MM.1S (cell line): ENCODE data around the gene MASP1.

ENCODE experiments used
- DNase-seq: peaks from one replicate; pipeline ENCODE4 v3.0.0-alpha.2; 2015
- H2AFZ ChIP-seq: fragments of 300-600 bp; sonication (generic); 2 replicates; pipeline ENCODE4 v1.6.0; 2016; ENCODE audit warnings: antibody characterized with exemption, low read length
- H3F3A ChIP-seq: fragments of 300-600 bp; sonication (generic); 2 replicates; pipeline ENCODE4 v1.6.1; 2016; ENCODE audit warnings: mild to moderate bottlenecking, antibody characterized with exemption, low read length, moderate library complexity, mixed read lengths; ENCODE audit not compliant: insufficient read depth
- H3K27ac ChIP-seq: fragments of 300-600 bp; sonication (generic); 2 replicates; pipeline ENCODE4 v1.5.1; 2016; ENCODE audit warnings: mild to moderate bottlenecking, low read length
- H3K27me3 ChIP-seq: fragments of 300-600 bp; sonication (generic); replicated peaks from 2 replicates; pipeline ENCODE4 v1.6.0; 2016; ENCODE audit warnings: low read length; ENCODE audit not compliant: insufficient read depth
- H3K36me3 ChIP-seq: fragments of 300-600 bp; sonication (generic); replicated peaks from 2 replicates; pipeline ENCODE4 v1.6.1; 2016; ENCODE audit warnings: mild to moderate bottlenecking, low read length, mixed read lengths; ENCODE audit not compliant: insufficient read depth
- H3K4me1 ChIP-seq: fragments of 300-600 bp; sonication (generic); 2 replicates; pipeline ENCODE4 v1.6.1; 2016; ENCODE audit warnings: low read length, mixed read lengths
- H3K4me2 ChIP-seq: fragments of 300-600 bp; sonication (generic); 2 replicates; pipeline ENCODE4 v1.6.0; 2016; ENCODE audit warnings: low read depth, low read length
- H3K4me3 ChIP-seq: fragments of 300-600 bp; sonication (generic); 2 replicates; pipeline ENCODE4 v1.5.1; 2016; ENCODE audit warnings: low read length, mixed read lengths
- H3K79me2 ChIP-seq: fragments of 300-600 bp; sonication (generic); 2 replicates; pipeline ENCODE4 v1.6.1; 2016; ENCODE audit warnings: mixed run types, low read length, mixed read lengths
- H3K9ac ChIP-seq: fragments of 300-600 bp; sonication (generic); 2 replicates; pipeline ENCODE4 v1.6.1; 2016; ENCODE audit warnings: low read length, mixed read lengths
- H3K9me2 ChIP-seq: fragments of 300-600 bp; sonication (generic); replicated peaks from 2 replicates; pipeline ENCODE4 v1.6.1; 2016; ENCODE audit warnings: mild to moderate bottlenecking, low read length, mixed read lengths; ENCODE audit not compliant: insufficient read depth
- H3K9me3 ChIP-seq: fragments of 300-600 bp; sonication (generic); replicated peaks from 2 replicates; pipeline ENCODE4 v1.6.1; 2016; ENCODE audit warnings: mild to moderate bottlenecking, low read length, mixed read lengths; ENCODE audit not compliant: insufficient read depth
- H4K20me1 ChIP-seq: fragments of 300-600 bp; sonication (generic); 2 replicates; pipeline ENCODE4 v1.6.1; 2016; ENCODE audit warnings: mild to moderate bottlenecking, low read length, moderate library complexity, mixed read lengths; ENCODE audit not compliant: insufficient read depth
- CTCF ChIP-seq: fragments of 300-600 bp; sonication (generic); IDR thresholded peaks from 2 replicates; pipeline ENCODE4 v1.5.1; 2016; ENCODE audit warnings: antibody characterized with exemption, low read length, mixed read lengths
- EZH2 ChIP-seq: fragments of 300-600 bp; sonication (generic); optimal IDR thresholded peaks from 2 replicates; pipeline ENCODE3; 2017; ENCODE audit warnings: low read depth, mild to moderate bottlenecking, antibody characterized with exemption, low read length, mixed read lengths
- EZH2phosphoT487 ChIP-seq: fragments of 300-600 bp; sonication (generic); IDR thresholded peaks from 2 replicates; pipeline ENCODE4 v1.6.1; 2018; ENCODE audit warnings: antibody characterized with exemption, low read length

Gene MASP1

DNA sequence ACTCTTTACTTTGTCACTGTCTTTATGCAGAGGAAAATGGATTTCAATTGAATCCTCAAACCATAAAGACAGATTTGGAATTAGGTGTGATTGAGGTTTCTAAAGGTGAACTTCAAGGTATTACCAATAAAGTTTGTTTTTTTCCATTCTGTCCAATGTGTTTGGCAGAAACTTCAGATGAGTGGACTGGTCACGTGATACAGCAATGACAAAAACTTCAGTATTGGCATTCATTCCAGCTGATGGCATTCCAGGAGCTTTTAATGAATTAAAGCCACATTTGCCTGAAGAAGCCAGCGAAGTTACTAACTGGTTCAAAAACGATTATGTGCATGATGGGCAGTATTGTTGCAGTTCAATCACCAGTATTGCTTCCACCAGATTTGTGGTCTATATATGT is 4.5 kb upstream of the MASP1 start:
- Histone ChIP-seq H2AFZ (no peak overlapping the region), H3K36me3 (no peaks in the 10 kb centered on the region), H3K27me3 (no peaks in the 10 kb centered on the region), H3K27ac (no peak overlapping the region), H3K9me3 (no peaks in the 10 kb centered on the region), H3K4me1 (no peaks in the 10 kb centered on the region), H3F3A (no peaks in the 10 kb centered on the region), H3K79me2 (no peaks in the 10 kb centered on the region), H3K4me3 (no peak overlapping the region), H3K4me2 (no peak overlapping the region), H3K9ac (no peak overlapping the region), H4K20me1 (no peaks in the 10 kb centered on the region), H3K9me2 (no peaks in the 10 kb centered on the region)
- TF ChIP-seq EZH2phosphoT487 (no peak), EZH2 (no peak), CTCF (no peak)
- DNase-seq, result no peak

GRCh38 chr3:187295316-187296034 is 3.9 kb upstream of the MASP1 start:
- Histone ChIP-seq H4K20me1 (no peaks in the 10 kb centered on the region), H3K4me1 (no peaks in the 10 kb centered on the region), H3K27ac (no peak overlapping the region), H3K9ac (no peak overlapping the region), H3K79me2 (no peaks in the 10 kb centered on the region), H2AFZ (no peak overlapping the region), H3K27me3 (no peaks in the 10 kb centered on the region), H3F3A (no peaks in the 10 kb centered on the region), H3K4me3 (no peak overlapping the region), H3K36me3 (no peaks in the 10 kb centered on the region), H3K9me2 (no peaks in the 10 kb centered on the region), H3K9me3 (no peaks in the 10 kb centered on the region), H3K4me2 (no peak overlapping the region)
- no peak for DNase-seq
- TF ChIP-seq EZH2phosphoT487 (no peak), EZH2 (no peak), CTCF (peak; percentile 25; the same call in 1 of the 2 replicates)

DNA sequence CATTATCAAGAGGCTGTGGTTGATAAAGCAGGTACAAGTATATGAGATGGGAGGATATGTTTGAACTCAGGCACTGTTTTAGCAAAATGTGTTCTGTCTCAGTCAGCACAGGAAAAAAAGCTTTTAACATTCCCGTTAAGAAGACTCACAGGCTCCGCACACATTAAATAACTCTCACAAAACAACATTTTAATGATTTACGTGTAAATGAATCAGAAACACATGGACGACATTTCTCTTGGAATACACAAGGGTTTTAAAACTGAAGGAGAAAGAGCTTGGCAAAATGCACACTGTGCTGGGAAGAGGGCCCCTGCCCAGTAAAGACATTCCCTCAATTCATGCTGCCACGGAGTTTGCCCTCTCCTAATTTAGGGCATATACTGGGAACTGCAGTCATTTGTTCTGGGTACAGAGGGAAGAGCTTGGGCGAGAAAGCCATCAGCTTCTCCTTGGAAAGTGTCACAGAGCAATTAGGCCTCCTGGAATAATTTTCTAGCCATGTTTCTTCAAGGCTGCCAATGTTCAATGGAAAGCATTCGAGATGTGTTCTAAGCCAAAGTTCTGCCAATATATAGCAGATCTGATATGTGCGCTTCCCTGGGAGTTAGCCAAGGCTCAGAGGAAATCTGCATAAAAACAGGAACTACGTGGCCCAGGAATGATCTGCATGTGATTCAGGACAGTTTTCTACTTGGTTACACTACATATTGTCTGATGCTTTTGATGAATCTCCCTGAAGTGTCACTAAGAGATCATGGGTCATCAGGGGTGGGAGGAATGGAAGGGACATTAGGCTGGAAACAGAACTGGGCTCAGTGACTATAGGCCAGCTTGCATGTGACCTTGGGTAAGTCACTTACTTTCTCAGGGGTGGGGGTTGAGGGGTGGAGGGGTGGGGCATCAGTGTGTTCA is 2.2 kb upstream of the MASP1 start:
- no peaks in the 10 kb centered on the region for H4K20me1 ChIP-seq
- no peak overlapping the region for H3K27ac ChIP-seq
- no peaks in the 10 kb centered on the region for H3K79me2 ChIP-seq
- H3K27me3 ChIP-seq, result no peaks in the 10 kb centered on the region
- no peak for TF ChIP-seq EZH2
- TF ChIP-seq EZH2phosphoT487, result no peak
- TF ChIP-seq CTCF, result no peak
- no peak for DNase-seq
- no peaks in the 10 kb centered on the region for H3K9me2 ChIP-seq
- no peaks in the 10 kb centered on the region for H3K9me3 ChIP-seq
- H3K4me1 ChIP-seq, result no peaks in the 10 kb centered on the region
- no peaks in the 10 kb centered on the region for H3F3A ChIP-seq
- no peak overlapping the region for H3K9ac ChIP-seq
- H3K4me2 ChIP-seq, result no peak overlapping the region
- no peak overlapping the region for H3K4me3 ChIP-seq
- H3K36me3 ChIP-seq, result no peaks in the 10 kb centered on the region
- H2AFZ ChIP-seq, result no peak overlapping the region
